ENCODE measurements around the gene PPM1H.

Gene PPM1H

GRCh38 chr12:62758216-62758615, 176.7 kb downstream of the PPM1H start:
- H3K4me3 ChIP-seq (replicated peaks; ENCODE audit: low read depth, low read length) = no peak overlapping the region
- TF ChIP-seq CTCF (IDR thresholded peaks at IDR 0.05; ENCODE audit: low read length, missing control alignments) = no peak
- no peak for DNase-seq (ENCODE audit: low read depth)

GRCh38 chr12:62757048-62757447, 177.9 kb downstream of the PPM1H start:
- H3K4me3 ChIP-seq (replicated peaks; ENCODE audit: low read depth, low read length) = no peak overlapping the region
- no peak for TF ChIP-seq CTCF (IDR thresholded peaks at IDR 0.05; ENCODE audit: low read length, missing control alignments)
- no peak for DNase-seq (ENCODE audit: low read depth)

- TF ChIP-seq CTCF (IDR thresholded peaks at IDR 0.05; ENCODE audit: low read length, missing control alignments) = no peak
- DNase-seq (ENCODE audit: low read depth) = no peak
- no peak overlapping the region for H3K4me3 ChIP-seq (replicated peaks; ENCODE audit: low read depth, low read length)
These were observed 180.2 kb downstream of the PPM1H start for GRCh38 chr12:62754706-62755105.

- TF ChIP-seq CTCF (IDR thresholded peaks at IDR 0.05; ENCODE audit: low read length, missing control alignments) = no peak
- no peak overlapping the region for H3K4me3 ChIP-seq (replicated peaks; ENCODE audit: low read depth, low read length)
- DNase-seq (ENCODE audit: low read depth) = no peak
These were observed 183.2 kb downstream of the PPM1H start for GRCh38 chr12:62751810-62752155.

GRCh38 chr12:62750941-62751809, 183.8 kb downstream of the PPM1H start:
- H3K4me3 ChIP-seq (replicated peaks; ENCODE audit: low read depth, low read length) = no peak overlapping the region
- TF ChIP-seq CTCF (IDR thresholded peaks at IDR 0.05; ENCODE audit: low read length, missing control alignments) = no peak
- DNase-seq (ENCODE audit: low read depth) = no peak

- H3K4me3 ChIP-seq (replicated peaks; ENCODE audit: low read depth, low read length) = no peak overlapping the region
- DNase-seq (ENCODE audit: low read depth) = no peak
- no peak for TF ChIP-seq CTCF (IDR thresholded peaks at IDR 0.05; ENCODE audit: low read length, missing control alignments)
These were observed 185.4 kb downstream of the PPM1H start for GRCh38 chr12:62749586-62749985.

- TF ChIP-seq CTCF (IDR thresholded peaks at IDR 0.05; ENCODE audit: low read length, missing control alignments) = no peak
- no peak overlapping the region for H3K4me3 ChIP-seq (replicated peaks; ENCODE audit: low read depth, low read length)
- DNase-seq (ENCODE audit: low read depth) = no peak
These were observed 185.9 kb downstream of the PPM1H start for GRCh38 chr12:62748941-62749468.

All from fibroblast of pulmonary artery (primary cell).